ENCODE measurements around the gene CDH18.

DNA sequence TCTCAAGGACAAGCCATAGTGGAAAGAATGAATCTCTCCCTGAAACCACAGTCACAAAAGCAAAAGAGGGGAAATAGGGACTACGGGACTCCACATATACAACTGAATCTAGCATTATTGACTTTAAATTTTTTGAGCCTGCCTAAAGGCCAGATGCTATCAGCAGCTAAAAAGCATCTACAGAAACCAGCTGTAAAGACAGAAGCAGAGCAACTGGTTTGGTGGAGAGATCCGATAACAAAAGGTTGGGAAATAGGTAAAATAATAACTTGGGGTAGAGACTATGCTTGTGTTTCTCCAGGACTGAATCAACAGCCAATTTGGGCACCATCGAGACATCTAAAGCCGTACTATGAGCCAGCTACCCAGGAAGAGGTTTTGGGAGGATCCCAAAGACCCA is 281.2 kb downstream of the CDH18 start:
- TF ChIP-seq CTCF (conservative IDR thresholded peaks at IDR 0.05; ENCODE audit: low read depth, low read length): no peak
- no peak for TF ChIP-seq EZH2 (IDR thresholded peaks at IDR 0.05; ENCODE audit: low read length, unreplicated experiment)
